ENCODE measurements around the gene ACAD9. TPM values are rescaled to one million over a fixed set of nuclear protein-coding genes. Genes with fewer than 3 reads are reported as not detected.

Gene ACAD9
- total and polyA plus RNA-seq, 2 of the 13 experiments (the other 11 are each of a cell fraction or from before 2014, with no cell fraction given), result 15.3 to 38.2 TPM

- intact Hi-C loops (cut with micrococcal nuclease; ENCODE audit: unreplicated experiment), result no loop called here
- no TSS peak for BruUV-seq (replicated peaks)
- Histone ChIP-seq H3K9ac (ENCODE audit: insufficient read depth, low read depth, low read length) (no peak overlapping the region), H3K4me3 (replicated peaks in 1 of 3; ENCODE audit: insufficient read depth in 1 of 3, low read depth in 2 of 3, low read length in 3 of 3) (no peak overlapping the region), H4K20me1 (ENCODE audit: insufficient read depth, low read length) (no peaks in the 10 kb centered on the region), H2AFZ (ENCODE audit: low read length) (no peak overlapping the region), H3K27me3 (ENCODE audit: control insufficient read depth in 1 of 2, insufficient read depth in 2 of 2, low read length in 2 of 2) (no peaks in the 10 kb centered on the region), H3K4me1 (ENCODE audit: insufficient read depth, low read length) (no peaks in the 10 kb centered on the region), H3K9me3 (ENCODE audit: low read length) (no peaks in the 10 kb centered on the region), H3K4me2 (ENCODE audit: low read depth, low read length) (no peak overlapping the region), H3K79me2 (ENCODE audit: insufficient read depth, low read length) (no peaks in the 10 kb centered on the region), H3K36me3 (replicated peaks in 1 of 2; ENCODE audit: control insufficient read depth in 1 of 2, insufficient read depth in 2 of 2, low read length in 2 of 2) (peaks cover 39 to 80% of the 10 kb centered on the region in 2 experiments), H3K27ac (ENCODE audit: extremely low read length, insufficient read depth, low read length) (no peak overlapping the region)
- in situ Hi-C loops (cut with HindIII; ENCODE audit: extremely low pct_ligation_motif_present, low pct_unique_long_range_greater_than_20kb), result no loop called here
- no peak for TF ChIP-seq ZNF782 (CRISPR knock-in tag; IDR thresholded peaks at IDR 0.05; ENCODE audit: borderline replicate concordance)
- 0 out of 2 replicates have a peak, but pooled peaks have one; percentile 7 for TF ChIP-seq CTCF (CRISPR knock-in tag; IDR thresholded peaks at IDR 0.05)
- no peak for DNase-seq (ENCODE audit: low spot score)
- ChIA-PET POLR2A (no interaction called here), CTCF (ENCODE audit: low intra/inter-chr PET ratio, low total read pairs) (no interaction called here)
- FAIRE-seq, result no peak
- WGBS (ENCODE audit: low lambda C conversion rate), result 100% methylated on average over 7 of the region's 15 CpGs
- no peak for ATAC-seq
Observed at GRCh38 chr3:128907706-128908445, 28.5 kb downstream of the ACAD9 start.

- no peaks in the 10 kb centered on the region for H3K9me3 ChIP-seq (ENCODE audit: low read length)
- ChIA-PET POLR2A (no interaction called here), CTCF (ENCODE audit: low intra/inter-chr PET ratio, low total read pairs) (no interaction called here)
- H3K36me3 ChIP-seq (replicated peaks in 1 of 2; ENCODE audit: control insufficient read depth in 1 of 2, insufficient read depth in 2 of 2, low read length in 2 of 2), result peaks cover 38 to 78% of the 10 kb centered on the region in 2 experiments
- H3K27me3 ChIP-seq (ENCODE audit: control insufficient read depth in 1 of 2, insufficient read depth in 2 of 2, low read length in 2 of 2), result no peaks in the 10 kb centered on the region
- no peak for ATAC-seq
- in situ Hi-C loops (cut with HindIII; ENCODE audit: extremely low pct_ligation_motif_present, low pct_unique_long_range_greater_than_20kb) (no loop called here), intact Hi-C loops (cut with micrococcal nuclease; ENCODE audit: unreplicated experiment) (no loop called here)
- no peaks in the 10 kb centered on the region for H3K4me1 ChIP-seq (ENCODE audit: insufficient read depth, low read length)
- BruUV-seq (replicated peaks), result no TSS peak
- no peak for DNase-seq (ENCODE audit: low spot score)
- H3K79me2 ChIP-seq (ENCODE audit: insufficient read depth, low read length), result no peaks in the 10 kb centered on the region
- no peak overlapping the region for H3K4me3 ChIP-seq (replicated peaks in 1 of 3; ENCODE audit: insufficient read depth in 1 of 3, low read depth in 2 of 3, low read length in 3 of 3)
- WGBS (ENCODE audit: low lambda C conversion rate), result no CpG with 5 or more reads among the region's 6 CpGs
- FAIRE-seq, result no peak
- H2AFZ ChIP-seq (ENCODE audit: low read length), result no peak overlapping the region
- H4K20me1 ChIP-seq (ENCODE audit: insufficient read depth, low read length), result no peaks in the 10 kb centered on the region
- H3K4me2 ChIP-seq (ENCODE audit: low read depth, low read length), result no peak overlapping the region
- no peak overlapping the region for H3K27ac ChIP-seq (ENCODE audit: extremely low read length, insufficient read depth, low read length)
- H3K9ac ChIP-seq (ENCODE audit: insufficient read depth, low read depth, low read length), result no peak overlapping the region
- no peak for TF ChIP-seq KLF6 (CRISPR knock-in tag; IDR thresholded peaks at IDR 0.05)
- TF ChIP-seq ZBED4 (CRISPR knock-in tag; IDR thresholded peaks at IDR 0.05; ENCODE audit: borderline replicate concordance), result no peak
- TF ChIP-seq ELF3 (CRISPR knock-in tag; IDR thresholded peaks at IDR 0.05), result no peak
- TF ChIP-seq ARID2 (CRISPR knock-in tag; IDR thresholded peaks at IDR 0.05; ENCODE audit: borderline replicate concordance), result no peak
- no peak for TF ChIP-seq MBNL3 (CRISPR knock-in tag; conservative IDR thresholded peaks at IDR 0.05)
- TF ChIP-seq DDIT3 (CRISPR knock-in tag; IDR thresholded peaks at IDR 0.05), result no peak
- no peak for TF ChIP-seq SP140L (CRISPR knock-in tag; IDR thresholded peaks at IDR 0.05; ENCODE audit: borderline replicate concordance)
- no peak for TF ChIP-seq ZBTB26 (CRISPR knock-in tag; IDR thresholded peaks at IDR 0.05; ENCODE audit: borderline replicate concordance)
Observed at GRCh38 chr3:128908951-128909350, 29.5 kb downstream of the ACAD9 start.

All from HepG2 (cell line).